ENCODE results near the gene KRT33A.
"Not testable (repeated sequence)": the region's sequence is repeated elsewhere in the genome, so short reads cannot be mapped to it uniquely, and the experiment has no call there.

KRT33A gene

DNA sequence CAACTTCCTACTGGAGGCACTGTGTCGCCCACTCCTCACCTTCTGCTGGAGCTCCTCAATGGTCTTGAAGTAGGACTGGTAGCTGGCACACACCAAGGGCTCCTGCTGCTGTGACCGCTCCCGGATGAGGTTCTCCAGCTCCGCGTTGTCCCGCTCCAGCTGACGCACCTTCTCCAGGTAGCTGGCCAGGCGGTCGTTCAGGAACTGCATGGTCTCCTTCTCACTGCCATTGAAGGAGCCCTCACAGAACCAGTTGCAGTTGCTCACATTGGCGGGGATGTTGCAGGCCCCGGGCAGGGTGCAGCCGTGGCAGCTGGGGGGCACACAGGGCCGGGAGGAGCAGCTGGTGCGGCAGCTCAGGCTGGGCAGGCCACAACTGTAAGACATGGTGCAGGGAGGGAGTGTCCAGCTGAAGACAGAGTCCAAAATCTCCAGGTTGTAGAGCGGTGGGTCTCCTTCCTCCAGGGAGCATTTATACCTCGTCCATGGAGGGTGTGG, at the start of gene KRT33A:
Gene KRT33A (minus strand): TSS at position 448 of the 498 bp plus-strand sequence. CDS start 61 bp downstream, at position 387.
- not testable (repeated sequence) for DNase-seq (ENCODE audit: low read depth, low spot score)

DNA sequence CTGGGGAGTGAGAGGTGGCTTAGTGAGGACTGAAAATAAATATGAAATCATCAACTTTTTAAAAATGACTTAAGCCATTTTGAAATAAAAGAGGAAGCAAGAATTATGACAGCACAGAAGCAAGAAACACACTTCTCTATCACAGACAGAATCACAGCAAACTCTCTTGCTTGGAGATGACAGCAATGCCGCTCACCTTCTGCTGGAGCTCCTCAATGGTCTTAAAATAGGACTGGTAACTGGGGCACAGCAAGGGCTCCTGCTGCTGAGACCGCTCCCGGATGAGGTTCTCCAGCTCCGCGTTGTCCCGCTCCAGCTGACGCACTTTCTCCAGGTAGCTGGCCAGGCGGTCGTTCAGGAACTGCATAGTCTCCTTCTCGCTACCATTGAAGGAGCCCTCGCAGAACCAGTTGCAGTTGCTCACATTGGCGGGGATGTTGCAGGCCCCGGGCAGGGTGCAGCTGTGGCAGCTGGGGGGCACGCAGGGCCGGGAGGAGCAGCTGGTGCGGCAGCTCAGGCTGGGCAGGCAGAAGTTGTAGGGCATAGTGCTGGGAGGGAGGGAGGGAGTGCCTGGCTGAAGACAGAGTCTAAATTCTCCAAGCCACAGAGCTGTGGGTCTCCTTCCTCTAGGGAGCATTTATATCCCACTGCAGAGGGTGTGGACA, 46.5 kb upstream of the KRT33A start, which contains the start of gene KRT31:
Gene KRT31 (minus strand): TSS at position 613 of the 665 bp plus-strand sequence. CDS start 69 bp downstream, at position 544.
- no peak for DNase-seq (ENCODE audit: low read depth, low spot score)

DNA sequence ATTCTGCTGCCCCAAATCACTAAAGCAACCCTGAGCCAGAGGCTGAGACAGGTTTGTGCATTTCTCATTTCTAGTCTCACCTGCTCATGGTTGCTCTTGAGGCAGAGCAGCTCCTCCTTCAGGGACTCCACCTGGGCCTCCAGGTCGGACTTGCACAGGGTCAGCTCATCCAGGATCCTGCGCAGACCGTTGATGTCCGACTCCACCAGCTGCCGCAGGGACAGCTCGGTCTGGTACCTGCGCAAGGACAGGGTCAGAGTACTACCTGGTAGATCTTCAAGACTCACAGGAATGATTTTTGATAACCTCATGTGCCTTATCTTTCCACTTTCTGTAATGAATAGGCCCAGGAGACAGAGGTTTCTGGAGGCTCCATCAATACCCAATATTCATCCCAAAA, 45.7 kb upstream of the KRT33A start:
- no peak for DNase-seq (ENCODE audit: low read depth, low spot score)

DNA sequence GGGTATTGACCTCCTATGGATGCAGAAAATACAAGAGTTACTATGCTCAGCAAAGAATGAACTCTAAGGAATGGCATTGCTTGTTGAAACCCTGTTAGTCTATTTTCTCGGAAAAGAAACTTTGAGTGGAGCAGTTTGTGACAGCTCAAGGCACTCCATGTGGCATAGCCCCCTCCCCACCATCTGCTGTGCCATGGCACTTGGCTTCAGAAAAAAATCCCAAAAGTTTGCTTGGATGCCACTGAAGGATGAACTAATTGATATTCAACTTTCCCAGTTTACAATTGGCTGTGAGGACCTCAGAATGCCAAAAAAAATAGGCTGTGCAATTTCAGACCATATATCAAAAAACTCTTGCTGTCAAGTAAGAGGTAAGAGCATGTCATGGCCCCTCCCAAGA, 45.0 kb upstream of the KRT33A start:
- no peak for DNase-seq (ENCODE audit: low read depth, low spot score)

DNA sequence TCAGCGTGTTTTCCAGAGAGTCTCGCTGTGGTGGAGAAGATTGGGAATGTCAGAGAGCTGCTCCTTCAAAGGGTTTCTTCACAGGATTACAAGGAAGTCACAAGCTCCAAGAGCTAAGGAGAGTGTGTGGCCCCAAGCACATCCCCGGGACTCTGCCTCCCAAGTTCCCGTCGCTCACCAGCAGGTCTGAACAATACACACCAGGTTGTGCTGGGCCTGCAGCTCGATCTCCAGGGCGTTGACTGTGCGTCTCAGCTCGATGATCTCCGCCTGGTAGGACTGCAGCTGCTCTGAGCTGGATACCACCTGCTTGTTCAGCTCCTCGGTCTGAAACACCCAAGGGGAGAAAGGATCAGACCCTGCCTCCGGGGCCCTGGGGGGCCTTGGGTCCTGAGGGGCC, 44.4 kb upstream of the KRT33A start:
- not testable (repeated sequence) for DNase-seq (ENCODE audit: low read depth, low spot score)

DNA sequence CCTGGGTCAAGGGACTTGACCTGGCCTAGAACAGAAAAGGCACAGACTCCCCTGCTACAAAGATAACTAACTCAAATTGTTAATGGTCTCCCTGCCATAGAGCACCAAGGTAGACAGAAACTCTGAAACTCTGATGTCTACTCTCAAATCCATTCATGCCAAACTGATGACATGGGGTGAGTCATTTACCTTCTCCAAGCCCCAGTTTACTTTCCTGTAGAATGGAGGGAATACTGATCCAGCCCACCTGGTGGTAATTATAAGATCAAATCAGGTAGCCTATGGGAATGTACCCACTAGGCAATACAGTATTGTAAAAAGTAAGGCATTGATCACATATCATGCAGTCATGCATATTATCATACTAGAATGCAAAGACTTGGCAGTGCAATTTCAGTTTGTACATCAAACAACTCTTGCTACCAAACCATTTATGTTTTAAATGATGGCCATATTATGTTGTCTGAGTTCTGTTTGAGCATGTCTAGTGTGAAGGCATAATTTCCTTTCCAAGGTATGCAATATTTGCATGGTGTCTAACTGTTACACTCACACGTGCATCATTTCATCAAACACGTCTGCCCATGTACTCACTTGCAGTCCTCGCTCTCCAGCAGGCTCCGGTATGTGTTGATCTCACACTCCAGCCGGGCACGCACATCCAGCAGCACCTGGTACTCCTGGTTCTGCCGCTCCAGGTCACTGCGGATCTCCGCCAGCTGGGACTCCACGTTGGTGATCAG, 43.8 kb upstream of the KRT33A start:
- DNase-seq (ENCODE audit: low read depth, low spot score), result no peak

DNA sequence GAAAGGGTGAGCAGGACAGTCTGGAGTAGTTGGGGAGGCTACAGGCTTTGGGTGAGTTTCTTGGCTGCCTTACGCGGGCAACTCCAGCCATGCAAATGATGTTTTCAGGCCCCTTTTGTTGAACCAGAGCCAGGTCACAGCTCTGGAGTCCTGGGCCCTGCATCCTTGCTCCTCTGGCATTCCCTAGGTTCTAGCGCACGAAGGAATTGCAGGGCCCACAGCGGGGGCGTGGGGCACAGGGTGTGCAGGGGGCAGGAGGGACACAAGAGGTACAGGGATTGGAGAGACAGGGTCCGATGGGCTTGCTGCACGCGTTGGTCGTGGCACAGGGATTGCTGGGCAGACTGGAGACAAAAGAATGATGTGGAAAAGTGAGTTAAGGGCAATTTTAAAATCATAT, 43.2 kb upstream of the KRT33A start:
- no peak for DNase-seq (ENCODE audit: low read depth, low spot score)

DNA sequence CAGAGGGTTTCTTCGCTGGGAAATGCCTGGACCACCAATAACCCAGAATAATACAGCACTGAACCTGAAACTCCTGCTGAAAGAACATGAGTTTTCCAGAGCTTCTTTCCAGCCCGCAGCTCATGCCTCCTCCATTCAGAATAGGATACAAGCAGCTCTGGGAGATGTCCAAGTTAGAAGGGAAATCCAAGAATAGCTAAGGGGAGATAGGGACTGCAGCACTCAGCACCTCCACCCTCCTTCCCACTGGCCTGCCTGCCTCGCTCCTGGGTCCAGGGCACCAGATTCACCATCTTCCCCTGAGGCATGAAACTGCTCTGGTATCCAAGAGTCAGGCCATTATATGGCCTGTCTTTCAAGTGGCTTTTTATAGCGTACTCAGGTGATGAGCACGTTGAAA, 42.7 kb upstream of the KRT33A start:
- DNase-seq (ENCODE audit: low read depth, low spot score), result no peak

DNA sequence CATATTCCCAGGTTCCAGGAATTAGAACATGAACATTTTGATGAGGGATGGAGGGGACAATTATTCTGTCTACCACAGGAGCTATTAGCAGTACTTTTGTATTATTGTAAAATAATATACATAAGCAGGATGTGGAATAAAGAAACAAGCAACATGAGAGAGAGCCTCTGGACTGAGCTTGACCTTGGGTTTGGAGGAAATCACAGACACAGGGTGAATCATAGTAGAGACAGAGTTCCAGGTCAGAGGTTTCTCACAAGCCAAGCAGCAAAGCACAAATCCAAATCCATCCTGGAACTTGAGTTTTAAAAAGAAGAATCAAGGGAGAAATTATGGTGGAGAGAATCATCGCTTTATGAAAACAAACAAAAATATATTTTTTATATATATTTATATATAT, 41.6 kb upstream of the KRT33A start:
- DNase-seq (ENCODE audit: low read depth, low spot score), result no peak

DNA sequence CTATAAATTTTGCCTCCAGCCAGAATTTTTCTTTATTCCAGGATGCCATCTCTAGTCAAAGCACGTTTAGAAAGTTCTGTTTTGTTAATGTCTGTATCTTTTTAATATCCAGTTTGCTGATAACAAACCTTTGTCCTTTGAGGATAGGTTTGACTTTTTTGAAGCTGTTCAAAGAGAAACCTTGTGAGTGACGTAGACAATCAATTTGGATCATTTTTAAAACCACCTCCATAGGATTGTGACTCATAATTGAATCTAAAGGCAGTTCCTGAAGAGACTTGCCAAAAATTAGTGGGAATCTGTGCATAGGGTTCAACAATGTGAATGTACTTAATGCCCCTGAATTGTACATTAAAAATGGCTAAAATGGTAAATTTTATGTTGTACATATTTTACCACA, 40.9 kb upstream of the KRT33A start:
- no peak for DNase-seq (ENCODE audit: low read depth, low spot score)

DNA sequence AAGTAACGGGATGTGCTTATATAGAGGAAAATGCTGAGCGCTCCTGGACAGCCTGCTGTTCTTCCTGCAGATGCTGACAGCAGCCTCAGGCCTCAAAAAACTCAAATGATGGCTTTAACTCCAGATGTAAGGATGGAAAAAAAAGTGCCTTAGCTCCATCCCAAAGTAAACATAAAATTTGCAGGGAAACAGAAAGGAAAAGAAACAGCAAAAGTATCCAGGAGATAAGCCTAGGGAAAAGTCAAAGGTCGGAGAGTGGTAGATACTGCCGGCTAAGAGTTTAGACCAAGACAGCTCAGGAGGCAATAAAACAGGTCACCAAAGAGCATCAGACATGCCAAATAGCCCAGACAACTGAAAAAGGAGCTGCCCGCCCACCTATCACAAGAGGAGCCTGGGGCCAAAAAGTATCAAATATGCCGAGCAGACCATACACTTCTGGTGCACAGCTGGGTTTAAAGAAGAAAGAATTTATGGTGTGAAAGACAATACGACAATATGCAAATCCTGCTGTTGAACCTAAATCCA, 39.8 kb upstream of the KRT33A start:
- DNase-seq (ENCODE audit: low read depth, low spot score), result no peak

DNA sequence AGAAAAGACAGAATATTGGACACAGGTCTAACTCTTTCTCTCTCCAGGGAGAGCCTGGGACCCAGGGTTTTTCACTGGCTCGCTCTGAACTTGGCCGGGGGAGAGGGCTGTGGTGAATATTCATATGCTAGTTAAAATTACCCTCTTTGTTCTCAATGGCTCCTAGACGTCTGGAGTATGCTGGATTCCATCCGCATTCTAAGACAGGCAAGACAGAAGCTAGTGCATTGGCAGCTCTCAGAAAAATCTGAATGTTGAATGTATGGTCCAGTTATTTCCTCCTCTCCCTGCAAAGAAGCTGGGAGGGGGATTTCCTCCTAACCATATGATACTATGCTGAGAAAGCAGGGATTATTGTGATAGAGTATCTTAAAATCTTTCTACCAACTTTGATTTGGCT, 37.0 kb upstream of the KRT33A start:
- no peak for DNase-seq (ENCODE audit: low read depth, low spot score)

DNA sequence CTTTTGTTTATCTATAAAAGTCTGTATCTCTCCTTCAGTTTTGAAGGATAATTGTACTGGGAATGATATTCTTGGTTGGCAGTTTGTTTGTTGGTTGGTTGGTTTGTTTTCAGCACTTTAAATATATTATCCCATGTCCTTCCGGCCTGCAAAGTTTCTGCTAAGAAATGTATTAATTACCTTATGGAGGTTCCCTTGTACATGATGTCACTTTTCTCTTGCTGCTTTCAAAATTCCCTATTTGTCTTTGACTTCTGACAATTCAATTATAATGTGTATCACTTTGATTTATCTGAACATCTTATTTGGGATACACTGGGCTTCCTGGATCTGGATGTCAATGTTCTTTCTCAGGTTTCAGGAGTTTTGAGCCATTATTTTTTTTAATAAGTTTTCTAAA, 35.6 kb upstream of the KRT33A start:
- DNase-seq (ENCODE audit: low read depth, low spot score), result no peak

DNA sequence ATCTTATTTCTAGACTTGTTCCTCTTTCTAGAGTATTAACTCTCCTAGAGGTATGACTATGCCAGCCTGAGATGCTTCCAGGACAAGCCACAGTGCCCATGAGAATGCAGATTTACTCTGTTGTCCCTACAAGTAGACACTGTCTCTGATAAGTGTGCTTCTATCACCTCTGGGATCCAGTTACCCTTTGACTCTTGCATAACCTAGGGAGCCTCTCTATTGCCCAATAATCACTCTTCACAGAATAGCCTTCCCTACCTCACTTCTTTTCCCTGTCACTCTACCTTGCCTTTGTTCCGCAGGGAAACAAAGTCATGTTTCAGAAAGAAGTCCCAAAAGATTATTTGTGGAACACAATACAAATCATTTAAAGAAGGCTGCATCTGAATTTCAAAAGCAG, 33.1 kb upstream of the KRT33A start:
- no peak for DNase-seq (ENCODE audit: low read depth, low spot score)

DNA sequence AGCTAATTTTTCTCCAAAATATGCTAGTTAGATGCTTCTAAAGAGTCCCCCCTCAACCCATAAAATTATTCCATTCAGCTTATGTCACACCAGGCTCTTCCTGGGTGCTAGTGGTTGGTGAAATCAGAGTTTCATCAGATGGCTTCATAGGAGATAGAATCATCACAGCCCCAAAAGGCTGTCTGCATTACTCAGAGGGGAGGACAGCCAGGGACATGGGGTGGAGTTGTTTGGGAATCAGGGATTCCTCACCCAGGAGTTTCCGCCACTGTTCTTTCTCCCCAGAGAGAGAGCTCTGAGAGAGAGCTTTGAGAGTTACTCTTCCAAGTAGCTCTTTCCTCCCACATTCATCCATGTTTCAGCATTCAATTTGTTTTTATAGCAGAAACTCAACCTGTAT, 31.8 kb upstream of the KRT33A start:
- DNase-seq (ENCODE audit: low read depth, low spot score), result no peak

DNA sequence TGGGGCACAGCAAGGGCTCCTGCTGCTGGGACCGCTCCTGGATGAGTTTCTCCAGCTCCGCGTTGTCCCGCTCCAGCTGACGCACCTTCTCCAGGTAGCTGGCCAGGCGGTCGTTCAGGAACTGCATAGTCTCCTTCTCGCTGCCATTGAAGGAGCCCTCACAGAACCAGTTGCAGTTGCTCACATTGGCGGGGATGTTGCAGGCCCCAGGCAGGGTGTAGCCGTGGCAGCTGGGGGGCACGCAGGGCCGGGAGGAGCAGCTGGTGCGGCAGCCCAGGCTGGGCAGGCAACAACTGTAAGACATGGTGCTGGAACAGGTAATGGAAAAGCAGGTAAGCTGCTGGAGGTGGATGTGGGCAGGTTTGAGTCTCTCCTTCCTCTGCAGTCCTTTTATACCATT, 31.3 kb upstream of the KRT33A start, which contains the start of gene KRT34:
Gene KRT34 (minus strand): TSS at position 364 of the 400 bp plus-strand sequence. CDS start 60 bp downstream, at position 304.
- not testable (repeated sequence) for DNase-seq (ENCODE audit: low read depth, low spot score)

DNA sequence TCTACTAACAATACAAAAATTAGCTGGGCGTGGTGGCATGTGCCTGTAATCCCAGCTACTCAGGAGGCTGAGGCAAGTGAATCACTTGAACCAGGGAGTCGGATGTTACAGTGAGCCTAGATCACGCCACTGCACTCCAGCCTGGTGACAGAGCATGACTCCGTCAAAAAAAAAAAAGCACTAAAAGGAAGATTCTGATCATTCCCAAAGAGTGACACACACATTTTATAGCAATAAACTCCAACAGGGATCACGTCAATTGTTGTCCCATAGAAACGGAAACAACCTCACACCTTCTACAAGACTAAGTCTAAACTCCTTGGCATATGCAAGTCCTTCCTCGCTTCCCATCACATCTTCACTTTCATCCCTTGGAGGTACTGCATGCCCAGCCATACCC, 29.5 kb upstream of the KRT33A start:
- not testable (repeated sequence) for DNase-seq (ENCODE audit: low read depth, low spot score)

DNA sequence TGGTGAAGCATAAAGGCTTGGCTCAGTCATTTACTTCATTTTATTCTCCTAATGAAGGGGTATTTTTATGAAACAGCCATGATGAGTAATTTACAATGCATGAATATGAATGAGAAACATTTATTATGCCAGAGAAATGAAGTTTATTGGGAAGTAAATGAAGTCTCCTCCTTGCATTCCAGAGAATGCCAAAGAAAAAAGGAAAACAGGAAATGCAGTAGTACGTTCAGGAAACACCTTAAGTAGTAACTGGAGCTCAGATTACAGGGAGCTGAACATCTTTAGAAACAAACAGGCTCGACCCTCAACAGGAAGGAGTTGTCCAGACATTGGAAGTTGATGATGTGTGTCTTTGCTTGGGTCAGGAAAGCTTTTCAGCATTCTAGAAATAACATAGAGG, 26.9 kb upstream of the KRT33A start:
- no peak for DNase-seq (ENCODE audit: low read depth, low spot score)

DNA sequence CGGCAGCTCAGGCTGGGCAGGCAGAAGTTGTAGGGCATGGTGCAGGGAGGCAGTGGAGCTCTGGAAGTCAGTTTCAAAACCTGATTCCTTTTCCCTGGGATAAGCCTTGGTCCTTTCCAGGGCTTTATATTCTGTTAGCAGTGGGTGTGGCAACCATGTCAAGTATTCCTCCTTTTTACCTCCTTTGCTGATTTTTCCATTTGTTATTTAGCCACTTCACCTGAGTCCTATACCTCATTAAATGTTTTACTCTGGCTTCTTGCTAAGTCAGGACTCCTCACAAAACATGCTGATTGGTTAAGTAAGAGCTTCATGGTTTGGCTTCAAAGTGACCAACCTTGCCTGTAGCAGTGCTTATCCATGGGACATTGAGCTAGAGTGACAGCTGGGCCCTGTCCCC, 19.1 kb upstream of the KRT33A start, which contains the start of gene KRT33B:
Gene KRT33B (minus strand): TSS at position 101 of the 400 bp plus-strand sequence. CDS start 63 bp downstream, at position 38.
- no peak for DNase-seq (ENCODE audit: low read depth, low spot score)

DNA sequence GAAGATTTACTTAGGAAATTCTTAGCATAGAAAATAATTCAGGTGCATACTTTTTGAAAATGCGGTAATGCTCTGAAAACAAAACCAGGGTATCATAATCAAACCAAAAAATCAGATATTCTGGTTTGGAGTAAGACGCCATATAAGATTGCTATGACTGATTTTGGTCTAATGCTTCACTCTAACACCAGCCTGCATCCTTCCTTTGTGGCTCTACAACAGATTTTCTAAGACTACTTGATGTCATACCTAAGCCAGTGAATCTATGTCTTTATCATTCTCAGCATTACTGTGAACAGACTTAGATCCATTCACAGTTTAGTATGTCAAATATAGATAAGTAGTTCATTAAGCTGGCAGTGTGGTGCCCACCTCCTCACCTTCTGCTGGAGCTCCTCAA, 18.4 kb upstream of the KRT33A start:
- no peak for DNase-seq (ENCODE audit: low read depth, low spot score)

DNA sequence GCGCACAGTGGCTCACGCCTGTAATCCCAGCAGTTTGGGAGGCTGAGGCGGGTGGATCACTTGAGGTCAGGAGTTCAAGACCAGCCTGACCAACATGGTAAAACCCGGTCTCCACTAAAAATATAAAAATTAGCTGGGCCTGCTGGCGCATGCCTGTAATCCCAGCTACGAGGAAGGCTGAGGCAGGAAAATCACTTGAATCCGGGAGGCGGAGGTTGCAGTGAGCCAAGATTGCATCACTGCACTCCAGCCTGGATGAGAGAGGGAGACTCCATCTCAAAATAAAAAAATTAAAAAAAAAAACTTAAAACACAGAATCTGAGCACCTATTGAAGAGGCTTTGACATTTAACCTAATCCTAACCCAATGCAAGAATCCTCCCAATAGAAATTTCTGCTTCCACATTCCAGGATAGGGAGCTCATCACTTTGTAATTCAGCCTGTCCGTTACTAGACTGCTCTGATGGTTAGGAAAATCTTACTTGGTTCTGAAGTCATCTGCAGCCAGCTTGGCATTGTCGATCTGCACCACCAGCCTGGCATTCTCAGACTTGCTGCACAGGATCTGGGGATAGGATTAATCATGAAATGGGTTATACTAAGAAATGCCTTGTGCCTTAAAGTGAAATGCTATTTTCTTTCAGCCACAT, 16.9 kb upstream of the KRT33A start:
- DNase-seq (ENCODE audit: low read depth, low spot score), result no peak

DNA sequence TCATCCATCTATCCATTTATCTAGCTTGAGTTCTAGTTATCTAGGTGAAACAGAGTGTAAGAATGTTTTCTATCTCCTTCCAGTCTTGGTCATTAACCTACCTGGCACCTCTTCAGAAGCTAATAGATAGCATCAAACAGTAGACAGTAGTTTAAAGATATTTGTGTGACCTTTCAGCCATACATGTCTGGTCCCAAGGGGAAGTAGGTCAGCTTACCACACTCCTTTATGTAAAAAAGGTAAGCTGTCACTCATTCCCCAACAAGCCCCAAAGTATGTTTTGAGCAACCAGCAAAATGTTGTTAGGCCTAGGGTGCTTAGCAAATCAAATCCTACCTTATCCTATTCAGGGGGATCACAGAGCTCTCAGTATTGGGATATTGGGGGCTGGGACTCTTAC, 15.4 kb upstream of the KRT33A start:
- no peak for DNase-seq (ENCODE audit: low read depth, low spot score)

All from activated naive CD8-positive, alpha-beta T cell treated with anti-CD3 and anti-CD28 coated beads, Interleukin-2, amount 50 U/mL, for 16 hours (primary cell).